Glutamatergic neuron (in vitro differentiated cells): ENCODE measurements around the gene NUDT14. TPM values are rescaled to one million over a fixed set of nuclear protein-coding genes. Genes with fewer than 3 reads are reported as not detected.

ENCODE experiments used
- DNase-seq: peaks from one replicate; pipeline ENCODE4 v3.0.0; 2022
- H3K27ac Mint-ChIP-seq: one replicate; pipeline ENCODE4 v1.8.0; 2020; ENCODE audit warnings: mild to moderate bottlenecking, mixed read lengths, inconsistent platforms; ENCODE audit not compliant: unreplicated experiment
- H3K27me3 Mint-ChIP-seq: one replicate; pipeline ENCODE4 v1.8.0; 2020; ENCODE audit warnings: mild to moderate bottlenecking, moderate library complexity, mixed read lengths, inconsistent platforms; ENCODE audit not compliant: unreplicated experiment
- H3K36me3 Mint-ChIP-seq: one replicate; pipeline ENCODE4 v1.8.0; 2020; ENCODE audit warnings: mild to moderate bottlenecking, mixed read lengths, inconsistent platforms; ENCODE audit not compliant: unreplicated experiment
- H3K4me1 Mint-ChIP-seq: one replicate; pipeline ENCODE4 v1.8.0; 2020; ENCODE audit warnings: mild to moderate bottlenecking, low read depth, mixed read lengths, inconsistent platforms; ENCODE audit not compliant: unreplicated experiment
- H3K4me3 Mint-ChIP-seq: one replicate; pipeline ENCODE4 v1.8.0; 2020; ENCODE audit warnings: mild to moderate bottlenecking, mixed read lengths, inconsistent platforms; ENCODE audit not compliant: unreplicated experiment
- H3K9me3 Mint-ChIP-seq: one replicate; pipeline ENCODE4 v1.8.0; 2020; ENCODE audit warnings: mild to moderate bottlenecking, moderate library complexity, mixed read lengths, inconsistent platforms; ENCODE audit not compliant: unreplicated experiment
- CTCF ChIP-seq: fragments of 200-600 bp; sonication (generic); IDR thresholded peaks from one replicate; pipeline ENCODE4 v1.5.0; 2021; ENCODE audit not compliant: partially characterized antibody, unreplicated experiment
- total RNA-seq: library from RNA; stranded (reverse); fragmentation: NEBNext Ultra II Directional; extraction: Animal tissue kit (Norgen Biotek cat#: 25700); gene quantifications from one replicate; pipeline ENCODE4 v1.2.1, GENCODE V29; 2021; ENCODE audit not compliant: unreplicated experiment

NUDT14 gene
- total RNA-seq, 1 donor from 2014 or later, result 114 TPM

- Mint-ChIP-seq H3K36me3 (no peaks in the 10 kb centered on the region), H3K4me3 (no peak overlapping the region), H3K27ac (peak overlapping the region; percentile 38), H3K4me1 (peaks cover 17% of the 10 kb centered on the region), H3K9me3 (peaks cover 11% of the 10 kb centered on the region), H3K27me3 (peaks cover 12% of the 10 kb centered on the region)
- DNase-seq, result no peak
- no peak for TF ChIP-seq CTCF
These were observed 29.3 kb upstream of the NUDT14 start for GRCh38 chr14:105210266-105211025.

- H3K4me1 Mint-ChIP-seq, result peaks cover 12% of the 10 kb centered on the region
- H3K9me3 Mint-ChIP-seq, result peaks cover 9% of the 10 kb centered on the region
- peaks cover 8% of the 10 kb centered on the region for H3K27me3 Mint-ChIP-seq
- no peak for TF ChIP-seq CTCF
- H3K27ac Mint-ChIP-seq, result no peak overlapping the region
- no peak overlapping the region for H3K4me3 Mint-ChIP-seq
- no peaks in the 10 kb centered on the region for H3K36me3 Mint-ChIP-seq
- DNase-seq, result peak; percentile 8
These were observed 28.5 kb upstream of the NUDT14 start for GRCh38 chr14:105209646-105210045.

- H3K27me3 Mint-ChIP-seq, result peaks cover 10% of the 10 kb centered on the region
- peak; percentile 16 for DNase-seq
- TF ChIP-seq CTCF, result no peak
- no peak overlapping the region for H3K27ac Mint-ChIP-seq
- peaks cover 12% of the 10 kb centered on the region for H3K4me1 Mint-ChIP-seq
- H3K36me3 Mint-ChIP-seq, result no peaks in the 10 kb centered on the region
- H3K9me3 Mint-ChIP-seq, result peaks cover 9% of the 10 kb centered on the region
- H3K4me3 Mint-ChIP-seq, result no peak overlapping the region
These were observed 28.0 kb upstream of the NUDT14 start for GRCh38 chr14:105209091-105209490.

- peaks cover 10% of the 10 kb centered on the region for H3K27me3 Mint-ChIP-seq
- H3K27ac Mint-ChIP-seq, result no peak overlapping the region
- H3K9me3 Mint-ChIP-seq, result peaks cover 9% of the 10 kb centered on the region
- DNase-seq, result no peak
- peaks cover 12% of the 10 kb centered on the region for H3K4me1 Mint-ChIP-seq
- no peak for TF ChIP-seq CTCF
- H3K36me3 Mint-ChIP-seq, result no peaks in the 10 kb centered on the region
- H3K4me3 Mint-ChIP-seq, result no peak overlapping the region
These were observed 27.6 kb upstream of the NUDT14 start for GRCh38 chr14:105208738-105209075.

GRCh38 chr14:105207996-105208737 lies 27.1 kb upstream of the NUDT14 start:
- Mint-ChIP-seq H3K4me1 (peaks cover 7% of the 10 kb centered on the region), H3K4me3 (no peak overlapping the region), H3K9me3 (peaks cover 7% of the 10 kb centered on the region), H3K27me3 (peaks cover 7% of the 10 kb centered on the region), H3K36me3 (no peaks in the 10 kb centered on the region), H3K27ac (no peak overlapping the region)
- DNase-seq, result peak; percentile 17
- no peak for TF ChIP-seq CTCF
